Tibial nerve (tissue), 4 donors: ENCODE measurements around the gene ENO1. TPM values are rescaled to one million over a fixed set of nuclear protein-coding genes. Genes with fewer than 3 reads are reported as not detected.

Experiments
- DNase-seq, 2 donors: peaks; one replicate each; pipeline ENCODE4 v3.0.0-alpha.2; 2019; ENCODE audit warnings: low spot score in 2 of 2
- H3K27ac ChIP-seq, 4 donors: fragments of 200-600 bp; sonication (generic) in 3 of 4; one replicate each; pipeline ENCODE4 v1.5.1; 2017 to 2019; ENCODE audit warnings: mild to moderate bottlenecking in 1 of 4
- H3K27me3 ChIP-seq, 2 donors: fragments of 200-600 bp; sonication (generic) in 1 of 2; one replicate each; pipeline versions ENCODE4 v1.5.1 to v1.6.0; 2017 to 2019
- H3K36me3 ChIP-seq, 3 donors: fragments of 200-600 bp; sonication (generic); one replicate each; pipeline ENCODE4 v1.5.1; 2018 to 2019
- H3K4me1 ChIP-seq, 4 donors: fragments of 200-600 bp; sonication (generic) in 3 of 4; one replicate each; pipeline ENCODE4 v1.5.1; 2017 to 2019
- H3K4me3 ChIP-seq, 4 donors: fragments of 200-600 bp; sonication (generic) in 3 of 4; one replicate each; pipeline ENCODE4 v1.5.1; 2017 to 2019; ENCODE audit warnings: mild to moderate bottlenecking in 1 of 4, moderate library complexity in 1 of 4
- H3K9me3 ChIP-seq, 4 donors: fragments of 200-600 bp; sonication (generic) in 3 of 4; one replicate each; pipeline ENCODE4 v1.5.1; 2017 to 2019
- CTCF ChIP-seq, 5 experiments: fragments of 200-600 bp in 3 of 5; fragments of 450-650 bp in 2 of 5; sonication (generic) in 3 of 5; IDR thresholded peaks; one replicate each; pipeline ENCODE4 v1.5.1; 2016 to 2019; ENCODE audit warnings: antibody characterized with exemption in 5 of 5, mild to moderate bottlenecking in 3 of 5, moderate library complexity in 2 of 5
- EP300 ChIP-seq, 2 donors: sonication (generic); formaldehyde crosslinking; IDR thresholded peaks; one replicate each; pipeline ENCODE4 v1.6.1; 2017; ENCODE audit warnings: antibody characterized with exemption in 2 of 2, mild to moderate bottlenecking in 1 of 2
- POLR2A ChIP-seq, 2 donors: fragments of 450-650 bp; IDR thresholded peaks; one replicate each; pipeline ENCODE4 v1.6.1; 2017; ENCODE audit warnings: antibody characterized with exemption in 2 of 2, mild to moderate bottlenecking in 2 of 2, moderate library complexity in 2 of 2
- WGBS, 2 donors: methylation state at CpG; one replicate each; pipeline ENCODE4 v1.1.5; 2018; 5-methylcytosine and 5-hydroxymethylcytosine counted together
- total RNA-seq, 4 donors: library from RNA; depleted of rRNA; stranded (reverse); fragments of >200 nt; gene quantifications; one replicate each; pipeline ENCODE4 v1.1.0, GENCODE V29; 2016

Gene ENO1
- total RNA-seq, 4 donors from 2014 or later: 373 to 741 (median 459) TPM

- no peak overlapping the region for H3K4me3 ChIP-seq
- no peaks in the 10 kb centered on the region for H3K27me3 ChIP-seq
- 31 to 42% methylated on average over 3 of the region's 3 CpGs for whole genome bisulfite sequencing, 2 donors
- no peak overlapping the region for H3K27ac ChIP-seq
- H3K36me3 ChIP-seq: no peaks in the 10 kb centered on the region
- TF ChIP-seq POLR2A (IDR thresholded peaks at IDR 0.05): no peak
- no peak for TF ChIP-seq CTCF (IDR thresholded peaks at IDR 0.05)
- TF ChIP-seq EP300 (IDR thresholded peaks at IDR 0.05): no peak
- no peak for DNase-seq
- H3K4me1 ChIP-seq: peaks cover 0 to 24% (median 13%) of the 10 kb centered on the region in 4 donors
- H3K9me3 ChIP-seq: no peaks in the 10 kb centered on the region
Observed at GRCh38 chr1:8883491-8883890, 5.0 kb upstream of the ENO1 start.

- no peaks in the 10 kb centered on the region for H3K9me3 ChIP-seq
- peak; percentile 30 to 73 for DNase-seq
- peaks cover 0 to 41% (median 33%) of the 10 kb centered on the region in 4 donors for H3K4me1 ChIP-seq
- H3K27me3 ChIP-seq: no peaks in the 10 kb centered on the region
- peak overlapping the region; percentile 98 to 100 (median 99) for H3K27ac ChIP-seq
- TF ChIP-seq POLR2A (IDR thresholded peaks at IDR 0.05): no peak
- TF ChIP-seq EP300 (IDR thresholded peaks at IDR 0.05): peak in 1 of 2 donors; percentile 74
- TF ChIP-seq CTCF (IDR thresholded peaks at IDR 0.05): no peak
- 25 to 27% methylated on average over 9 of the region's 9 CpGs for WGBS, 2 donors
- peak overlapping the region in 1 of 4 donors; percentile 87 for H3K4me3 ChIP-seq
- H3K36me3 ChIP-seq: peaks cover 0 to 4% (median 0%) of the 10 kb centered on the region in 3 donors
Observed at GRCh38 chr1:8879922-8880676, 1.6 kb upstream of the ENO1 start.

- no peaks in the 10 kb centered on the region for H3K9me3 ChIP-seq
- 27% methylated on average over 11 of the region's 11 CpGs for WGBS, 2 donors
- H3K4me3 ChIP-seq: peak overlapping the region; percentile 87 to 95 (median 92)
- H3K27me3 ChIP-seq: no peaks in the 10 kb centered on the region
- no peak for DNase-seq
- TF ChIP-seq POLR2A (IDR thresholded peaks at IDR 0.05): no peak
- TF ChIP-seq EP300 (IDR thresholded peaks at IDR 0.05): no peak
- no peak for TF ChIP-seq CTCF (IDR thresholded peaks at IDR 0.05)
- peak overlapping the region; percentile 98 to 100 (median 99) for H3K27ac ChIP-seq
- peaks cover 0 to 4% (median 0%) of the 10 kb centered on the region in 3 donors for H3K36me3 ChIP-seq
- H3K4me1 ChIP-seq: peaks cover 0 to 47% (median 38%) of the 10 kb centered on the region in 4 donors
Observed at GRCh38 chr1:8879464-8879921, 1.0 kb upstream of the ENO1 start.

- TF ChIP-seq POLR2A (IDR thresholded peaks at IDR 0.05) (peak in 1 of 2 donors; percentile 92), EP300 (IDR thresholded peaks at IDR 0.05) (peak; percentile 63 to 97), CTCF (IDR thresholded peaks at IDR 0.05) (peak in 1 of 5 experiments; percentile 23)
- Histone ChIP-seq H3K4me3 (peak overlapping the region; percentile 87 to 95 (median 92)), H3K36me3 (peaks cover 0 to 7% (median 4%) of the 10 kb centered on the region in 3 donors), H3K4me1 (peaks cover 0 to 53% (median 42%) of the 10 kb centered on the region in 4 donors), H3K27ac (peak overlapping the region; percentile 98 to 100 (median 99)), H3K9me3 (no peaks in the 10 kb centered on the region), H3K27me3 (no peaks in the 10 kb centered on the region)
- DNase-seq: peak; percentile 98
- WGBS, 2 donors: 0 to 1% methylated on average over 30 to 53 of the region's 82 CpGs
Observed at GRCh38 chr1:8878698-8879463, 395 bp upstream of the ENO1 start.
